GM23338 (cell line): ENCODE results near the gene PTPRN2. TPM values are rescaled to one million over a fixed set of nuclear protein-coding genes. Genes with fewer than 3 reads are reported as not detected.

Source experiments
- ATAC-seq: fragments of 200-7000 bp; cut with Tn5 transposase; 3 replicates; pipeline ENCODE4 v1.9.1; 2020
- DNase-seq: peaks from one replicate; pipeline ENCODE4 v3.0.0-alpha.2; 2015; ENCODE audit warnings: low spot score
- H2AFZ ChIP-seq: fragments of 200-600 bp; sonication (generic); 2 replicates; pipeline ENCODE4 v1.8.0; 2016; ENCODE audit warnings: antibody characterized with exemption, mild to moderate bottlenecking, moderate library complexity
- H3F3A ChIP-seq: fragments of 200-600 bp; sonication (generic); replicated peaks from 2 replicates; pipeline ENCODE4 v1.8.0; 2017; ENCODE audit warnings: antibody characterized with exemption, mixed run types, low read depth
- H3K27ac ChIP-seq: fragments of 200-600 bp; sonication (generic); 2 replicates; pipeline ENCODE4 v1.6.1; 2016; ENCODE audit warnings: low read depth
- H3K27me3 ChIP-seq: fragments of 200-600 bp; sonication (generic); 2 replicates; pipeline ENCODE4 v1.8.0; 2016; ENCODE audit warnings: mild to moderate bottlenecking, mixed run types, moderate library complexity; ENCODE audit not compliant: insufficient read depth
- H3K36me3 ChIP-seq: fragments of 200-600 bp; sonication (generic); 2 replicates; pipeline ENCODE4 v1.8.0; 2016; ENCODE audit warnings: mild to moderate bottlenecking; ENCODE audit not compliant: insufficient read depth
- H3K4me1 ChIP-seq: fragments of 200-600 bp; sonication (generic); 2 replicates; pipeline ENCODE4 v1.8.0; 2016; ENCODE audit warnings: mild to moderate bottlenecking, moderate library complexity; ENCODE audit not compliant: insufficient read depth
- H3K4me2 ChIP-seq: fragments of 200-600 bp; sonication (generic); 2 replicates; pipeline ENCODE4 v1.7.1; 2017; ENCODE audit warnings: mixed run types
- H3K4me3 ChIP-seq: fragments of 200-600 bp; sonication (generic); 2 replicates; pipeline ENCODE4 v1.6.1; 2016; ENCODE audit warnings: mixed run types
- H3K79me2 ChIP-seq: fragments of 200-600 bp; sonication (generic); replicated peaks from 2 replicates; pipeline ENCODE4 v1.8.0; 2017; ENCODE audit warnings: mild to moderate bottlenecking; ENCODE audit not compliant: insufficient read depth
- H3K9me2 ChIP-seq: fragments of 200-600 bp; sonication (generic); 2 replicates; pipeline ENCODE4 v1.8.0; 2017; ENCODE audit not compliant: insufficient read depth
- H4K20me1 ChIP-seq: fragments of 200-600 bp; sonication (generic); replicated peaks from 2 replicates; pipeline ENCODE4 v1.8.0; 2017; ENCODE audit warnings: mild to moderate bottlenecking; ENCODE audit not compliant: insufficient read depth
- H3K27ac Mint-ChIP-seq: 2 replicates; pipeline ENCODE4 v1.8.0; 2020; ENCODE audit warnings: inconsistent platforms, mild to moderate bottlenecking, moderate library complexity, mixed read lengths
- H3K27me3 Mint-ChIP-seq: 3 replicates; pipeline ENCODE4 v1.8.0; 2022; ENCODE audit warnings: low read depth, mild to moderate bottlenecking, moderate library complexity, mixed read lengths, inconsistent platforms; ENCODE audit not compliant: insufficient read depth, poor library complexity
- H3K36me3 Mint-ChIP-seq: 3 replicates; pipeline ENCODE4 v1.8.0; 2021; ENCODE audit warnings: low read depth, mild to moderate bottlenecking, inconsistent platforms, moderate library complexity, mixed read lengths
- H3K4me1 Mint-ChIP-seq: 3 replicates; pipeline ENCODE4 v1.8.0; 2020; ENCODE audit warnings: mild to moderate bottlenecking, inconsistent platforms, mixed read lengths
- H3K4me3 Mint-ChIP-seq: 3 replicates; pipeline ENCODE4 v1.8.0; 2021; ENCODE audit warnings: moderate library complexity, mild to moderate bottlenecking, inconsistent platforms, mixed read lengths
- H3K9me3 Mint-ChIP-seq: 3 replicates; pipeline ENCODE4 v1.8.0; 2020; ENCODE audit warnings: moderate library complexity, mild to moderate bottlenecking, inconsistent platforms, mixed read lengths
- EZH2phosphoT487 ChIP-seq: fragments of 200-600 bp; sonication (generic); IDR thresholded peaks from one replicate; pipeline ENCODE4 v1.8.1; 2018; ENCODE audit warnings: antibody characterized with exemption; ENCODE audit not compliant: unreplicated experiment
- JUNB ChIP-seq: IDR thresholded peaks from one replicate; pipeline ENCODE4 v1.6.1; 2016; ENCODE audit warnings: antibody characterized with exemption; ENCODE audit not compliant: unreplicated experiment
- NANOG ChIP-seq: IDR thresholded peaks from 2 replicates; pipeline ENCODE4 v1.6.1; 2016; ENCODE audit warnings: antibody characterized with exemption, borderline replicate concordance
- ZNF114 ChIP-seq: fragments of 250-450 bp; sonication (Bioruptor Pico); IDR thresholded peaks from 2 replicates; pipeline ENCODE4 v1.5.0; 2020; ENCODE audit warnings: mild to moderate bottlenecking, moderate library complexity
- polyA plus RNA-seq: library from polyadenylated mRNA; unstranded; fragments of >200 nt; fragmentation: Nextera tagmentation; extraction: Ambion mirVana; gene quantifications from 2 replicates; pipeline ENCODE4 v1.2.1, GENCODE V29; 2016
- total RNA-seq: library from RNA; depleted of rRNA; stranded (reverse); fragments of >200 nt; shearing (Covaris generic); gene quantifications from 2 replicates; pipeline ENCODE4 v1.2.3, GENCODE V29; 2014
- TF ChIP-seq, protein P1 (sequence below): fragments of 250-450 bp; sonication (Bioruptor Pico); IDR thresholded peaks from 2 replicates; pipeline ENCODE4 v1.5.0; 2020; ENCODE audit warnings: mild to moderate bottlenecking, moderate library complexity
- TF ChIP-seq, protein P2 (sequence below): IDR thresholded peaks from one replicate; pipeline ENCODE4 v1.6.1; 2018; ENCODE audit warnings: antibody characterized with exemption; ENCODE audit not compliant: unreplicated experiment

Gene PTPRN2
- total and polyA plus RNA-seq, 2 experiments from 2014 or later, result 0.87 to 4.0 TPM

DNA sequence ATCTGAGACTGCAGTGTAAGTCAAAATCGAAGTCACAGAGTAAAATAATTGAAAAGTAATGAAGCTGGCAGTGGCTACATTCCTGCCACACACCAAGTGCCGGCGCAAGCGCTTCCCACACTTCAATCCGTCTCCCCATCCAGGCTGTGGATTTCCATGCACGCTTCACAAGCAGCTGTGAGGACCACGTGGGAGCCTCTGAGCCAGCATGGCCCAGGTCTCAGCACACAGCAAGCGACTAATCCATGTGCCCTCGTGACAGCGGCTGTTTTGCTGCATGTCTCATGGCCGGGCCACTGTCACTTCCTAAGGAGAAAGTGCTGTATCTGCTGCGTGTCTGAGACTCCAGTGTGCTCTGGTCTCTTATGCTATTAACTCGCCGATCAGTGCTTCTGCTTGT lies 683.9 kb downstream of the PTPRN2 start:
- Histone ChIP-seq H3F3A (no peaks in the 10 kb centered on the region), H3K4me3 (no peak overlapping the region), H3K9me2 (no peaks in the 10 kb centered on the region), H2AFZ (no peak overlapping the region), H3K4me1 (no peaks in the 10 kb centered on the region), H3K27ac (no peak overlapping the region), H3K79me2 (no peaks in the 10 kb centered on the region), H3K36me3 (no peaks in the 10 kb centered on the region), H3K27me3 (no peaks in the 10 kb centered on the region), H3K4me2 (no peak overlapping the region), H4K20me1 (no peaks in the 10 kb centered on the region)
- peaks cover 98% of the 10 kb centered on the region for H3K9me3 Mint-ChIP-seq
- peaks cover 3% of the 10 kb centered on the region for H3K27me3 Mint-ChIP-seq
- no peak overlapping the region for H3K4me3 Mint-ChIP-seq
- DNase-seq (no peak), ATAC-seq (no peak)
- H3K27ac Mint-ChIP-seq, result no peak overlapping the region
- no peaks in the 10 kb centered on the region for H3K4me1 Mint-ChIP-seq
- TF ChIP-seq EZH2phosphoT487, result no peak
- TF ChIP-seq, protein P1, sequence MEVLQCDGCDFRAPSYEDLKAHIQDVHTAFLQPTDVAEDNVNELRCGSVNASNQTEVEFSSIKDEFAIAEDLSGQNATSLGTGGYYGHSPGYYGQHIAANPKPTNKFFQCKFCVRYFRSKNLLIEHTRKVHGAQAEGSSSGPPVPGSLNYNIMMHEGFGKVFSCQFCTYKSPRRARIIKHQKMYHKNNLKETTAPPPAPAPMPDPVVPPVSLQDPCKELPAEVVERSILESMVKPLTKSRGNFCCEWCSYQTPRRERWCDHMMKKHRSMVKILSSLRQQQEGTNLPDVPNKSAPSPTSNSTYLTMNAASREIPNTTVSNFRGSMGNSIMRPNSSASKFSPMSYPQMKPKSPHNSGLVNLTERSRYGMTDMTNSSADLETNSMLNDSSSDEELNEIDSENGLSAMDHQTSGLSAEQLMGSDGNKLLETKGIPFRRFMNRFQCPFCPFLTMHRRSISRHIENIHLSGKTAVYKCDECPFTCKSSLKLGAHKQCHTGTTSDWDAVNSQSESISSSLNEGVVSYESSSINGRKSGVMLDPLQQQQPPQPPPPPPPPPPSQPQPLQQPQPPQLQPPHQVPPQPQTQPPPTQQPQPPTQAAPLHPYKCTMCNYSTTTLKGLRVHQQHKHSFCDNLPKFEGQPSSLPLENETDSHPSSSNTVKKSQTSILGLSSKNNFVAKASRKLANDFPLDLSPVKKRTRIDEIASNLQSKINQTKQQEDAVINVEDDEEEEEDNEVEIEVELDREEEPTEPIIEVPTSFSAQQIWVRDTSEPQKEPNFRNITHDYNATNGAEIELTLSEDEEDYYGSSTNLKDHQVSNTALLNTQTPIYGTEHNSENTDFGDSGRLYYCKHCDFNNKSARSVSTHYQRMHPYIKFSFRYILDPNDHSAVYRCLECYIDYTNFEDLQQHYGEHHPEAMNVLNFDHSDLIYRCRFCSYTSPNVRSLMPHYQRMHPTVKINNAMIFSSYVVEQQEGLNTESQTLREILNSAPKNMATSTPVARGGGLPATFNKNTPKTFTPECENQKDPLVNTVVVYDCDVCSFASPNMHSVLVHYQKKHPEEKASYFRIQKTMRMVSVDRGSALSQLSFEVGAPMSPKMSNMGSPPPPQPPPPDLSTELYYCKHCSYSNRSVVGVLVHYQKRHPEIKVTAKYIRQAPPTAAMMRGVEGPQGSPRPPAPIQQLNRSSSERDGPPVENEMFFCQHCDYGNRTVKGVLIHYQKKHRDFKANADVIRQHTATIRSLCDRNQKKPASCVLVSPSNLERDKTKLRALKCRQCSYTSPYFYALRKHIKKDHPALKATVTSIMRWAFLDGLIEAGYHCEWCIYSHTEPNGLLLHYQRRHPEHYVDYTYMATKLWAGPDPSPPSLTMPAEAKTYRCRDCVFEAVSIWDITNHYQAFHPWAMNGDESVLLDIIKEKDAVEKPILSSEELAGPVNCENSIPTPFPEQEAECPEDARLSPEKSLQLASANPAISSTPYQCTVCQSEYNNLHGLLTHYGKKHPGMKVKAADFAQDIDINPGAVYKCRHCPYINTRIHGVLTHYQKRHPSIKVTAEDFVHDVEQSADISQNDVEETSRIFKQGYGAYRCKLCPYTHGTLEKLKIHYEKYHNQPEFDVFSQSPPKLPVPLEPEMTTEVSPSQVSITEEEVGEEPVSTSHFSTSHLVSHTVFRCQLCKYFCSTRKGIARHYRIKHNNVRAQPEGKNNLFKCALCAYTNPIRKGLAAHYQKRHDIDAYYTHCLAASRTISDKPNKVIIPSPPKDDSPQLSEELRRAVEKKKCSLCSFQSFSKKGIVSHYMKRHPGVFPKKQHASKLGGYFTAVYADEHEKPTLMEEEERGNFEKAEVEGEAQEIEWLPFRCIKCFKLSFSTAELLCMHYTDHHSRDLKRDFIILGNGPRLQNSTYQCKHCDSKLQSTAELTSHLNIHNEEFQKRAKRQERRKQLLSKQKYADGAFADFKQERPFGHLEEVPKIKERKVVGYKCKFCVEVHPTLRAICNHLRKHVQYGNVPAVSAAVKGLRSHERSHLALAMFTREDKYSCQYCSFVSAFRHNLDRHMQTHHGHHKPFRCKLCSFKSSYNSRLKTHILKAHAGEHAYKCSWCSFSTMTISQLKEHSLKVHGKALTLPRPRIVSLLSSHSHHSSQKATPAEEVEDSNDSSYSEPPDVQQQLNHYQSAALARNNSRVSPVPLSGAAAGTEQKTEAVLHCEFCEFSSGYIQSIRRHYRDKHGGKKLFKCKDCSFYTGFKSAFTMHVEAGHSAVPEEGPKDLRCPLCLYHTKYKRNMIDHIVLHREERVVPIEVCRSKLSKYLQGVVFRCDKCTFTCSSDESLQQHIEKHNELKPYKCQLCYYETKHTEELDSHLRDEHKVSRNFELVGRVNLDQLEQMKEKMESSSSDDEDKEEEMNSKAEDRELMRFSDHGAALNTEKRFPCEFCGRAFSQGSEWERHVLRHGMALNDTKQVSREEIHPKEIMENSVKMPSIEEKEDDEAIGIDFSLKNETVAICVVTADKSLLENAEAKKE, result no peak
- TF ChIP-seq JUNB, result no peak
- no peak for TF ChIP-seq NANOG
- TF ChIP-seq ZNF114 (CRISPR knock-in tag), result no peak
- TF ChIP-seq, protein P2, sequence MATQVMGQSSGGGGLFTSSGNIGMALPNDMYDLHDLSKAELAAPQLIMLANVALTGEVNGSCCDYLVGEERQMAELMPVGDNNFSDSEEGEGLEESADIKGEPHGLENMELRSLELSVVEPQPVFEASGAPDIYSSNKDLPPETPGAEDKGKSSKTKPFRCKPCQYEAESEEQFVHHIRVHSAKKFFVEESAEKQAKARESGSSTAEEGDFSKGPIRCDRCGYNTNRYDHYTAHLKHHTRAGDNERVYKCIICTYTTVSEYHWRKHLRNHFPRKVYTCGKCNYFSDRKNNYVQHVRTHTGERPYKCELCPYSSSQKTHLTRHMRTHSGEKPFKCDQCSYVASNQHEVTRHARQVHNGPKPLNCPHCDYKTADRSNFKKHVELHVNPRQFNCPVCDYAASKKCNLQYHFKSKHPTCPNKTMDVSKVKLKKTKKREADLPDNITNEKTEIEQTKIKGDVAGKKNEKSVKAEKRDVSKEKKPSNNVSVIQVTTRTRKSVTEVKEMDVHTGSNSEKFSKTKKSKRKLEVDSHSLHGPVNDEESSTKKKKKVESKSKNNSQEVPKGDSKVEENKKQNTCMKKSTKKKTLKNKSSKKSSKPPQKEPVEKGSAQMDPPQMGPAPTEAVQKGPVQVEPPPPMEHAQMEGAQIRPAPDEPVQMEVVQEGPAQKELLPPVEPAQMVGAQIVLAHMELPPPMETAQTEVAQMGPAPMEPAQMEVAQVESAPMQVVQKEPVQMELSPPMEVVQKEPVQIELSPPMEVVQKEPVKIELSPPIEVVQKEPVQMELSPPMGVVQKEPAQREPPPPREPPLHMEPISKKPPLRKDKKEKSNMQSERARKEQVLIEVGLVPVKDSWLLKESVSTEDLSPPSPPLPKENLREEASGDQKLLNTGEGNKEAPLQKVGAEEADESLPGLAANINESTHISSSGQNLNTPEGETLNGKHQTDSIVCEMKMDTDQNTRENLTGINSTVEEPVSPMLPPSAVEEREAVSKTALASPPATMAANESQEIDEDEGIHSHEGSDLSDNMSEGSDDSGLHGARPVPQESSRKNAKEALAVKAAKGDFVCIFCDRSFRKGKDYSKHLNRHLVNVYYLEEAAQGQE, result no peak
- H3K36me3 Mint-ChIP-seq, result peaks cover 54% of the 10 kb centered on the region
